Mesenchymal stem cell (in vitro differentiated cells and primary cell): ENCODE data around the gene TTLL13. TPM values are rescaled to one million over a fixed set of nuclear protein-coding genes. Genes with fewer than 3 reads are reported as not detected.
A peak's percentile ranks its signal among the peaks of the same experiment; 100 is the strongest.

Source experiments
- DNase-seq: peaks from one replicate; pipeline ENCODE4 v3.0.0-alpha.2; 2013
- H2AFZ ChIP-seq: one replicate; pipeline ENCODE4 v1.6.1; 2013; ENCODE audit warnings: low read depth, mild to moderate bottlenecking, control low read depth, inconsistent platforms, low read length, moderate library complexity
- H2AK5ac ChIP-seq: 2 replicates; pipeline ENCODE4 v1.6.1; 2013; ENCODE audit warnings: low read length, moderate library complexity, mild to moderate bottlenecking, inconsistent platforms; ENCODE audit not compliant: severe bottlenecking
- H2BK120ac ChIP-seq: one replicate; pipeline ENCODE4 v1.6.1; 2013; ENCODE audit warnings: low read depth, mild to moderate bottlenecking, inconsistent platforms, low read length, moderate library complexity
- H2BK12ac ChIP-seq, 2 experiments: one replicate each; pipeline ENCODE4 v1.6.1; 2013; ENCODE audit warnings: inconsistent platforms in 2 of 2, low read length in 2 of 2, mild to moderate bottlenecking in 2 of 2, moderate library complexity in 2 of 2, control low read depth in 1 of 2
- H2BK15ac ChIP-seq: one replicate; pipeline ENCODE4 v1.6.1; 2013; ENCODE audit warnings: mild to moderate bottlenecking, low read depth, inconsistent platforms; ENCODE audit not compliant: poor library complexity, severe bottlenecking
- H2BK5ac ChIP-seq: 2 replicates; pipeline ENCODE4 v1.6.1; 2013; ENCODE audit warnings: low read depth, mild to moderate bottlenecking, low read length, control low read depth, inconsistent platforms; ENCODE audit not compliant: poor library complexity, severe bottlenecking
- H3K14ac ChIP-seq, 2 experiments: one replicate each; pipeline ENCODE4 v1.6.1; 2013; ENCODE audit warnings: inconsistent platforms in 2 of 2, low read length in 2 of 2, control low read depth in 1 of 2, mild to moderate bottlenecking in 1 of 2, moderate library complexity in 1 of 2
- H3K18ac ChIP-seq, 2 experiments: one replicate each; pipeline ENCODE4 v1.6.1; 2013; ENCODE audit warnings: inconsistent platforms in 2 of 2, low read length in 2 of 2, control low read depth in 1 of 2, low read depth in 1 of 2, mild to moderate bottlenecking in 1 of 2
- H3K23ac ChIP-seq, 2 experiments: one replicate each; pipeline ENCODE4 v1.6.1; 2013; ENCODE audit warnings: inconsistent platforms in 2 of 2, low read length in 2 of 2, mild to moderate bottlenecking in 2 of 2, moderate library complexity in 2 of 2, control low read depth in 1 of 2
- H3K27ac ChIP-seq: 2 replicates; pipeline ENCODE4 v1.5.1; 2013; ENCODE audit warnings: mild to moderate bottlenecking, moderate library complexity, low read length, control low read depth, inconsistent platforms; ENCODE audit not compliant: poor library complexity, severe bottlenecking
- H3K27me3 ChIP-seq, 2 experiments: 2 replicates each; pipeline versions ENCODE4 v1.6.1 to v1.7.0; 2013; ENCODE audit warnings: low read length in 2 of 2, mild to moderate bottlenecking in 2 of 2, moderate library complexity in 2 of 2, control low read depth in 1 of 2, inconsistent platforms in 1 of 2; ENCODE audit not compliant: control insufficient read depth in 1 of 2, insufficient read depth in 1 of 2
- H3K36me3 ChIP-seq, 2 experiments: 2 replicates each; pipeline versions ENCODE4 v1.6.1 to v1.7.0; 2013; ENCODE audit warnings: low read length in 2 of 2, control low read depth in 1 of 2, inconsistent platforms in 1 of 2, low read depth in 1 of 2, mild to moderate bottlenecking in 1 of 2; ENCODE audit not compliant: insufficient read depth in 2 of 2, control insufficient read depth in 1 of 2
- H3K4ac ChIP-seq, 2 experiments: one replicate each; pipeline ENCODE4 v1.6.1; 2013; ENCODE audit warnings: inconsistent platforms in 2 of 2, low read length in 2 of 2, mild to moderate bottlenecking in 2 of 2, moderate library complexity in 2 of 2, control low read depth in 1 of 2, low read depth in 1 of 2
- H3K4me1 ChIP-seq: 2 replicates; pipeline ENCODE4 v1.6.1; 2013; ENCODE audit warnings: low read depth, low read length, control low read depth; ENCODE audit not compliant: control insufficient read depth, insufficient read depth
- H3K4me2 ChIP-seq: 2 replicates; pipeline ENCODE4 v1.6.1; 2013; ENCODE audit warnings: low read length, mild to moderate bottlenecking, inconsistent platforms; ENCODE audit not compliant: poor library complexity, severe bottlenecking
- H3K4me3 ChIP-seq, 2 experiments: 2 replicates each; pipeline versions ENCODE4 v1.5.1 to v1.7.0; 2013; ENCODE audit warnings: low read length in 2 of 2, mild to moderate bottlenecking in 2 of 2, control low read depth in 1 of 2, low read depth in 1 of 2; ENCODE audit not compliant: insufficient read depth in 1 of 2
- H3K79me1 ChIP-seq: replicated peaks from 2 replicates; pipeline ENCODE4 v1.6.1; 2013; ENCODE audit warnings: mild to moderate bottlenecking, control low read depth, low read length, inconsistent platforms; ENCODE audit not compliant: poor library complexity, severe bottlenecking
- H3K9ac ChIP-seq: 2 replicates; pipeline ENCODE4 v1.7.0; 2013; ENCODE audit warnings: mild to moderate bottlenecking, low read length, moderate library complexity
- H3K9me3 ChIP-seq: 2 replicates; pipeline ENCODE4 v1.7.0; 2013; ENCODE audit warnings: mild to moderate bottlenecking, low read length; ENCODE audit not compliant: control insufficient read depth
- H4K8ac ChIP-seq: one replicate; pipeline ENCODE4 v1.6.1; 2013; ENCODE audit warnings: inconsistent platforms, mild to moderate bottlenecking, low read length, moderate library complexity
- H4K91ac ChIP-seq: one replicate; pipeline ENCODE4 v1.6.1; 2013; ENCODE audit warnings: mild to moderate bottlenecking, low read length, inconsistent platforms
- WGBS: methylation state at CpG from one replicate; pipeline ENCODE4 v1.1.7; 2013; ENCODE audit warnings: mixed read lengths; 5-methylcytosine and 5-hydroxymethylcytosine counted together
- small RNA-seq: library from polyadenylated mRNA; stranded (forward); fragments of <200 nt; extraction: miRNeasy Mini kit (QIAGEN cat#:217004); gene quantifications from one replicate; pipeline ENCODE3, GENCODE V24; 2013; ENCODE audit warnings: low read depth

Gene TTLL13

DNA sequence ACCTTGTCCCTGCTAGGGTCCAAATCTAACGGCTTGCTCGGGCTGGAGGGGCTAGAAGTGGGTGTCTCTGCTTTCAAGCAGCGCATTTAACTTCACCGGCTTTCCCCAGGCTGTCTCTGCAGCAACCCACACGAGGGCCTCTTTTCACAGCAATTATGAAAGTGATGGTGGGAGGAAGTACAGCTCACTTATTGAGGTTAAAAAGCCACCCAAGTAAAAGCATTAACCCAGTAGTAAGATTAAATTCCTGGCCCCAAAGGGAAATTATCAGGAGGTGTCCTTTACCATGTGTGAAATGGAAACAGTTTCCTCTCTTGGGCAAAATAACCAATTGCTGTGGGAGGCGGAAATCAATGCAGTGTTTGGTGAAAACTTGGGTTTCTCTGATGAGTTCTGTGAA is 57.2 kb downstream of the TTLL13 start:
- H3K36me3 ChIP-seq: no peaks in the 10 kb centered on the region
- H3K9me3 ChIP-seq: no peaks in the 10 kb centered on the region
- no peak overlapping the region for H4K8ac ChIP-seq

DNA sequence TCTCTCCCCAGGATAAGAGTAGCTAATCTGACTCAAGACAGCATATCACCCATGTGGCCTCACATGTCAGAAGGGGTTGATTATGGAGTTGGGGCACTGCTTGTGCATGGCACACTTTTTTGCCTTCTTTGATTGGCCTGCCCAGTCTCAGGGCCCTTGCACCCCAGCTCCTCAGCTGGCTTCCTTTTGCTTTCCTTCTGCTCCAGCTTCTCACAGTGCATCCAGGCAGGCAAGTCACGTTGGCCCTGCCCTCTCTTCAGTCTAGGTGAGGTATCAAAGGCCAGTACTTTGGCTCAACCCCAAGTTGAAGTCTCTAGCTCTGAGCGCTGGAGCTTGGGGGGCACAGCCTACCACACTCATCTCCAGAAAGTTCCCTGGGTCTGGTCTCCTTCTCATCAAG is 58.3 kb downstream of the TTLL13 start:
- Histone ChIP-seq H4K91ac (no peak overlapping the region), H2BK5ac (no peak overlapping the region), H3K9ac (no peak overlapping the region), H3K23ac (no peak overlapping the region), H3K9me3 (no peaks in the 10 kb centered on the region), H2AK5ac (no peak overlapping the region), H3K4me2 (no peak overlapping the region), H2BK12ac (no peak overlapping the region), H3K36me3 (no peaks in the 10 kb centered on the region), H3K4ac (no peak overlapping the region), H3K4me3 (no peak overlapping the region), H3K27ac (no peak overlapping the region), H3K27me3 (no peaks in the 10 kb centered on the region), H4K8ac (no peak overlapping the region), H2BK120ac (no peak overlapping the region), H3K14ac (no peak overlapping the region), H2BK15ac (no peak overlapping the region), H3K4me1 (no peaks in the 10 kb centered on the region), H2AFZ (no peak overlapping the region), H3K79me1 (no peaks in the 10 kb centered on the region), H3K18ac (no peak overlapping the region)
- no peak for DNase-seq
- 79% methylated on average over 1 of the region's 2 CpGs for WGBS

More for the DNA sequence above, 57.2 kb downstream of the TTLL13 start:
- H4K91ac ChIP-seq: no peak overlapping the region
- no peak overlapping the region for H3K23ac ChIP-seq
- no peak overlapping the region for H3K9ac ChIP-seq
- H3K14ac ChIP-seq: no peak overlapping the region
- no peak overlapping the region for H2AK5ac ChIP-seq
- no peaks in the 10 kb centered on the region for H3K27me3 ChIP-seq
- no peak overlapping the region for H2BK12ac ChIP-seq
- H2BK5ac ChIP-seq: no peak overlapping the region
- H2AFZ ChIP-seq: no peak overlapping the region
- H3K4ac ChIP-seq: no peak overlapping the region
- H2BK15ac ChIP-seq: no peak overlapping the region
- 68% methylated on average over 5 of the region's 6 CpGs for WGBS
- peak; percentile 9 for DNase-seq
- H3K4me2 ChIP-seq: no peak overlapping the region
- no peak overlapping the region for H3K4me3 ChIP-seq
- no peaks in the 10 kb centered on the region for H3K4me1 ChIP-seq
- H2BK120ac ChIP-seq: no peak overlapping the region
- no peaks in the 10 kb centered on the region for H3K79me1 ChIP-seq
- H3K18ac ChIP-seq: no peak overlapping the region
- no peak overlapping the region for H3K27ac ChIP-seq

DNA sequence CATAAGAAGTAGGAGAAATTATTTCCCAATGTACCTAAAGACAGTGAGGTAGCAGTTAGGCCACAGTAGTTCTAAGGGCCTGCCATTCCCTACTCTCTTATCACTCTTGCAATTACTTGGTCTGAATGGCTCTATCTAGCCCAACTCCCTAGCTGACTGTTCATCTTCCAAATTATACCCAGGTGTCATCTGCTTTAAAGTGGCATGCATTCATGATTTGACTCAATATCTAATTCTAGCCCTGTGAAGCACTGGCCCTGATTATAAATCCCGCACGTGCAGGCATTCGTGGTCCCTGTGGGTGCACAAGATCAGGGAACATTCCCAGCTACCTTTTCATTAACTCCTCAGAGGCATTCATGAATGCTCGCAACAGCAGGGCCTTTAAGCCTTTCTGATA is 59.7 kb downstream of the TTLL13 start:
- no peak overlapping the region for H2AK5ac ChIP-seq
- DNase-seq: no peak
- no peaks in the 10 kb centered on the region for H3K79me1 ChIP-seq
- H3K4ac ChIP-seq: no peak overlapping the region
- H3K9me3 ChIP-seq: no peaks in the 10 kb centered on the region
- no peak overlapping the region for H3K9ac ChIP-seq
- no peak overlapping the region for H3K27ac ChIP-seq
- H3K36me3 ChIP-seq: no peaks in the 10 kb centered on the region
- no peak overlapping the region for H2BK15ac ChIP-seq
- no peak overlapping the region for H4K8ac ChIP-seq
- H2BK120ac ChIP-seq: no peak overlapping the region
- no peak overlapping the region for H2BK5ac ChIP-seq
- H3K4me3 ChIP-seq: no peak overlapping the region
- no peaks in the 10 kb centered on the region for H3K27me3 ChIP-seq
- no peak overlapping the region for H3K4me2 ChIP-seq
- H3K4me1 ChIP-seq: no peaks in the 10 kb centered on the region
- H3K18ac ChIP-seq: no peak overlapping the region
- no peak overlapping the region for H3K23ac ChIP-seq
- no peak overlapping the region for H2AFZ ChIP-seq
- H2BK12ac ChIP-seq: no peak overlapping the region
- no peak overlapping the region for H4K91ac ChIP-seq
- H3K14ac ChIP-seq: no peak overlapping the region
- WGBS: 96% methylated on average over 4 of the region's 4 CpGs

Small RNAs within 50 kb of the gene (small RNA-seq; reads per million reads assigned to genes)
- gene AC091167.3 (not detected), gene RN7SL736P (not detected)
